CMK (cell line): ENCODE data around the gene ZCWPW1.
A peak's percentile ranks its signal among the peaks of the same experiment; 100 is the strongest.
"Not testable (repeated sequence)": the region's sequence is repeated elsewhere in the genome, so short reads cannot be mapped to it uniquely, and the experiment has no call there.

Experiments used
- DNase-seq: peaks from one replicate; pipeline ENCODE4 v3.0.0-alpha.2; 2010; ENCODE audit warnings: low read depth

ZCWPW1 gene

DNA sequence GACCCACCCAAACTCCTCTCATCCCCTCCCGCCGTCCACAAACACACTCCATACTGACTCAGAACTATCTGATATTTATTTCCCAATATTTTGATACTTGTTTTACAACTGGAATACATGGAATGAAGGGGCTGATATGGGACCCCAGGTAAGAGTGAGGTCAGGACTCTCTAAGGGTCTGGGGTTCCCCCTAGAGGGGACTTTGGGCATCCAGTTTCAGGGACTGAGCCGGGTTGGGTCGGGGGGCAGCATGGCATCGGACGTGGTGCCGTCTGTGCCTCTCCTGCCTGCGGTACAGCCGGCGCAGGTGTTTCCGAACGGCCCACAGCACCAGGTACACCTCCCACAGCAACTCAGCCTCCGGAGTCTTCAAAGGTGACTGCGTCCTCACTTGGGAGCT, 28.1 kb upstream of the ZCWPW1 start:
- DNase-seq = no peak

DNA sequence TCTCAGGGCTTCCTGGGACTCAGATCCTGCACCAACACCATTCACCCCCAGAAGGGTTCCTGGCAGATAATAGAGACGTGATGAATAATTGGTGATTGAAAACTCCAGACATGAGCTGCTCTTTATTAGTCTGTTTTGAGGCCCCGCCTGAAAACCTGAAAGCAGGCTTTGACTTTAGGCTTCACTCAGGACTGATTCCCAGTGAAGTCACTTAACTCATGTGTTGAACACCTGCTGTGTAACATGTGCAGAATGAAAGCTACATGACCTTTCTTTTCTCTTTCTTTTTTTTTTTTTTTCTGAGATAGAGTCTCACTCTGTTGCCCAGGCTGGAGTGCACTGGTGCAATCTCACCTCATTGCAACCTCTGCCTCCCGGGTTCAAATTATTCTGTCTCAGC, 26.7 kb upstream of the ZCWPW1 start:
- DNase-seq = no peak

DNA sequence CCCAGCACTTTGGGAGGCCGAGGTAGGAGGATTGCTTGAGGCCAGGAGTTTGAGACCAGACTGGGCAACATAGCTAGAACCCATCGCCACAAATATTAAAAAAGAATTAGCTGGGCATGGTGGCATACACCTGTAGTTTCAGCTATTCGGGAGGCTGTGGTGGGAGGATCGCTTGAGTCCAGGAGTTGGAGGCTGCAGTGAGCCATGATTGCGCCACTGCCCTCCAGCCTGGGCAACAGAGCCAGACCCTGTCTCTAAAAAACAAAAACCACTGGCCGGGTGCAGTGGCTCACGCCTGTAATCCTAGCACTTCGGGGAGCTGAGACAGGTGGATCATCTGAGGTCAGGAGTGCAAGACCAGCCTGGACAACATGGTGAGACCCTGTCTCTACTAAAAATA, 25.4 kb upstream of the ZCWPW1 start:
- not testable (repeated sequence) for DNase-seq

DNA sequence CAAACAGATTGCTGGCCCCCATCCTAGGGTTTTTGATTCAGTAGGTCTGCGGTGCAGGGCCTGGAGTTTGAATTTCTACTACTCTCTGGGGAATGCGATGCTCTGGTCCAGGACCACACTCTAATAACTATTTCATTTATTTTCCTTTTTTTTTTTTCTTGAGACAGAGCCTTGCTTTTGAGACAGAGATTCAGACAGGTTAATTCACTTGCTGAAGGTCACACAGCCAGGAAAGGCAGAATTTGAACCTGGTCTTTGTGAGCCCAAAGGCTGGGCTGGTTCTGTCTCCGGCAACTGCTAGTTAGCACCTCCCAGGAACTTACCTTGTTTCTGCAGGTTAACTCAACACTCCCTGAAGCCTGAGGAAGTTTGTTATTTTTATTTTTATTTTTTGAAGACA, 24.0 kb upstream of the ZCWPW1 start:
- DNase-seq = no peak

DNA sequence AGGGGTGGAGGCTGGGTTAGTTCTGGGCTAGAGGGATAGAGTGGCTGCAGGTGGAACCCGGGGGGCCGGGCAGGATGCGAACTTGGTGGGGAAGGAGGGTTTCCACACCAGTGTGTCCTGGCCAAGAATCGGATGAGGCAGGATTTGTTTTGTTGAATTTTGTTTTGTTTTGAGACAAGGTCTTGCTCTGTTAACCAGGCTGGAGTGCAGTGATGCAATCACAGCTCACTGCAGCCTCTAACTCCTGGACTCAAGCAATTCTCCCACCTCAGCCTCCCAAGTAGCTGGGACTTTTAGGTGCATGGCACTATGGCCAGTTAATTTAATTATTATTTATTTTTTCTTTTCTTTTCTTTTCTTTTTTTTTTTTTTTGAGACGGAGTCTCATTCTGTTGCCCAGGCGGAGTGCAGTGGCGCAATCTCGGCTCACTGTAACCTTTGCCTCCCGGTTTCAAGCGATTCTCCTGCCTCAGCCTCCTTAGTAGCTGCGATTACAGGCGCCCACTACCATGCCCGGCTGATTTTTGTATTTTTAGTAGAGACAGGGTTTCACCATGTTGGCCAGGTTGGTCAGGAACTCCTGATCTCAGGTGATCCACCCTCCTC, 20.8 kb upstream of the ZCWPW1 start:
- DNase-seq = no peak

DNA sequence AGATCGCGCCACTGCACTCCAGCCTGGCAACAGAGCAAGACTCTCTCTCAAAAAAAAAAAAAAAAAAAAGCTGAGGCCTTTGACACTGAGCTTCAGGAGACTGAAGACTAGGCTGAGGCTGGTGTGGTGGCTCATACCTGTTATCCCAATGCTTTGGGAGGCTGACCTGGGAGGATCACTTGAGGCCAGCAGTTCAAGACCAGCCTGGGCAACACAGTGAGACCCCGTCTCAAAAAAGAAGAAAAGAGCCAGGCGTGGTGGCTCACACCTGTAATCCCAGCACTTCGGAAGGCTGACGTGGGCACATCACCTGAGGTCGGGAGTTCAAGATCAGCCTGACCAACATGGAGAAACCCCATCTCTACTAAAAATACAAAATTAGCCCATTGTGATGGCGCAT, 18.9 kb upstream of the ZCWPW1 start:
- DNase-seq = not testable (repeated sequence)

DNA sequence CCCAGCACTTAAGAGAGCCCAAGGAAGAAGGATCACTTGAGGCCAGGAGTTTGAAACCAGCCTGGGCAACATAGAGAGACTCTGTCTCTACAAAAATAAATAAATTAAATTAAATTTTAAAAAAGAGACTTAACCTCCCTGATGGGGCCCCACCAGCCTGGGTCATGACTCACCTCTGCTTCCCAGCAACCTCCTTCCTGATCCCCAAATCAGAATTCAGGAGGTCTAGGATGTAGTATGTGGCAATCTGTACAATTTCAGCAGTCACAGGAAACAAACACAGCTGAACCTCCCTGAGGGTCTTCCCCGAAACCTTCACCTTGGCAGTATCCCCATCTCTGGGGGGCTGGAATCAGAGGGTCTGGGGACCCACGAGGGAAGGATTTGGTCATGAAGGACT, 17.5 kb upstream of the ZCWPW1 start:
- DNase-seq = no peak

DNA sequence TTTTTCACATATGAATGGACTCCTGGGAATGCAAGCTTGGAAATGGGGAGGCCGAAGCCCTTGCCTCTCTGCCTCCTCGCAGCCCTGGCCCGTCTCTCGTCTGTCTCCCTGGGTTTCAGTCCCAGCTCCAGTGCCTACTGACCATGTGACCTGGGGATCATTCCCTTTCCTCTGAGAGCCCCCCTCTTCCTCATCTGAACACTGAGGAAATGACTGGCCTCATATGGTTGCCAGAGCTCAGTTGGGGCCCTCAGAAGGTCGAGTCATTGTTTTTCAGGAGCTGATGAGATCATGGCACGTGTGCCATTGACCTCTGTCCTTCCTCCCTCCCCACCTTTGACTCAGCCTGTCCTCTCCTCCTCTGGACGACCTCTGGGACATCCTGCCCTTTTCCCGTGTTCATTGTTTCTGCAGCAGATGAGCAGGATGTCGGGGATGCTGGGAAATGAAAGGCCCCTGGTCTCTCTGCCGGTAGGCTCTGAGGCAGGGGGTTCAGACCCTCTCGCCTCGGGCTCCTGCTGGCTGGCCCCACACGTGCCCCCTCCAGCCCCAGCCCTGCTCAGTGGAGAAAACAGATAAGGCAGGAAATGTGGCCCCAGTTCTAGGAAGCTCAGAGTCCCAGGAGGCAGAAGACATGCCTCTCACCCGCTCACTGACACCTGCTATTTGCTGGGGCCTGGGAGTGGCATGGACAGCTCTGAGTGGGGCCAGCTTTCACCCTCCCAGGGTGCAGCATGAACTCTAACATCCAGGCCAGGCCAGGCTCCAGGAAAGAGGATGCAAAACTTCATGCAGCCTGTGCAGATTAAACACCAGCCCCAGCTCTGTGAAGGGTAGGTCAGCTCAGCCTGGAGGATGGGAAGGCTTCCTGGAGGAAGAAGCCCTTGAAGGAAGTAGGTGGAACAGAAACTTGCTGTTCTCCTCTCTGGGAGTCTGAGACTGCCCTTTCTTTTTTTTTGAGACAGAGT, 16.1 kb upstream of the ZCWPW1 start:
- DNase-seq = peak; percentile 65

DNA sequence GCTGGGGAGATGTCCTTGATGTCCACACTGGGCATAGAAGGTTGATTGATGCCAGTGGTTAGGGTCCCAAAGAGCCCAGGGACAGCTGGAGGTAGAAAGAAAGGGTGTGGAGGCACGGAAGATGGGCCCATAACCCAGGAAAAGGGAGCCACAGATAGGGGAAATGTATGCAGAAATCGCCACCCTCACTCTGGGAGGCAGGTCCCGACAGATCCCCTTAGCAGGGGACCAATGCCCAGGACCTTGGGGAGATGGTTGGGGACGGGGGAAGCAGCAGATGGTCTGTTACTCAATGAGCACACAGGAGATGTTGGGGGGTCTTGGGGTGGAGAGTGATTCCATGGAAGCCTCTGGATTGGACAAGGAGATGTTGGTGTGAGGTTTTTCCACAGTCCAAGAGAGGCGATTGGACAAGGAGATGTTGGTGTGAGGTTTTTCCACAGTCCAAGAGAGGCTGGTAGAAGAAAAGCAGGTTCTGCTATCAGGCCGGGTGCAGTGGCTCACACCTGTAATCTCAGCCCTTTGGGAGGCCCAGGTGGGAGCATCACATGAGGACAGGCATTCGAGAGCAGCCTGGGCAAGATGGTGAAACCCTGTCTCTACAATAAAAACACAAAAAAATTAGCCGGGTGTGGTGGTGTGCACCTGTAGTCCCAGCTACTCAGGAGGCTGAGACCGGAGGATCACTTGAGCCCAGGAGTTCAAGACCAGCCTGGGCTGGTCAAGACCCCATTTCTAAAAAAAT, 14.8 kb upstream of the ZCWPW1 start:
- no peak for DNase-seq

DNA sequence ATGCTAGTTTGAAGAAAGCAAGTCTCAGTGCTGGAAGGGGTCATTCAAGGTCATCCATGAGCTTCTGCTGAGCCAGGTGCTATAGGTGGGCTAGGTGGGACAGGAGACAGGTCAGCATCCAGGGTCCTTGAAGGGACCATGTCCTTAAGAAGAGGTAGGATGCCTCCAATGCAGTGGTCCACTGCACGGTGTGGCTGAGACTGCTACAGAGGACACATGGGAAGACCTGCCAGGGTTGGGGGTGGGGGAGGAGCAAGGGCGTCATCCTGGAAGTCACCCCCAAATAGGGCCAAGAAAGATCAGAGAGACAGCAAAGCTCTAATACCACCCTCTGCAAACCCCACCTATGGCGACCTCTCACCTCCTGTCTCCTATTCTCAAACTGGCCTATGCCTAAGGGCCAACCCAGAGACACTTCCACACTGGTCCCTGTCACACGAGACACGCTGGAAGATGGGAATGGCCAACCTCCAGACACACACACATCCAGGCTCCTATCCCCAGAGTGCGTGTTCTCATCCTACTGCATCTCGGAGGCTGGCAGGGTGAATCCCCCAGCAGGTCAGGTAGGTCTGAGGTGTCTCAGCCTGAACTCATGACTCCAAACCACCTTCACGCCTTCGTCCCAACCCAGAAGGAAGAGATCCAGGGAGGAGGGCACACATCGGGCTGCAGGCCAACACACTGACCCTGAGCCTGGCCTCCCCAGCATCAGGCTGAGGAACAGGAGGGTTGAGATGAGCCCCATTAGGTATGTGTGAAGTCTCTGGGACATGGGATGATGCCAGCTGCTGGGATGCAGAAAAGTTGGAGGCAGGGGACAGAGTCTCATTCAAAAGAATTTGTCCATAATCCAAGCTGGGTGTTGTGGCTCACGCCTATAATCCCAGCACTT, 13.4 kb upstream of the ZCWPW1 start:
- DNase-seq = no peak

DNA sequence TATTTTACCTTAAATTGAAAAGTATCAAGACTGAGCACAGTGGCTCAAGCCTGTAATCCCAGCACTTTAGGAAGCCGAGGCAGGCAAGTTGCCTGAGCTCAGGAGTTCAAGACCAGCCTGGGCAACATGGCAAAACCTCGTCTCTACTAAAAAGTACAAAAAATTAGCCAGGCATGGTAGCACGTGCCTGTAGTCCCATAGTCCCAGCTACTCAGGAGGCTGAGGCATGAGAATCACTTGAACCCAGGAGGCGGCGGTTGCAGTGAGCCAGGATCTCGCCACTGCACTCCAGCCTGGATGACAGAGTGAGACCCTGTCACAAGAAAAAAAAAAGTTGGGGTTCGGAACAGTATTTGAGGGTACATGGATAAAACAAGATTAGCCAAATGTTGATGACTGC, 10.7 kb upstream of the ZCWPW1 start:
- not testable (repeated sequence) for DNase-seq

DNA sequence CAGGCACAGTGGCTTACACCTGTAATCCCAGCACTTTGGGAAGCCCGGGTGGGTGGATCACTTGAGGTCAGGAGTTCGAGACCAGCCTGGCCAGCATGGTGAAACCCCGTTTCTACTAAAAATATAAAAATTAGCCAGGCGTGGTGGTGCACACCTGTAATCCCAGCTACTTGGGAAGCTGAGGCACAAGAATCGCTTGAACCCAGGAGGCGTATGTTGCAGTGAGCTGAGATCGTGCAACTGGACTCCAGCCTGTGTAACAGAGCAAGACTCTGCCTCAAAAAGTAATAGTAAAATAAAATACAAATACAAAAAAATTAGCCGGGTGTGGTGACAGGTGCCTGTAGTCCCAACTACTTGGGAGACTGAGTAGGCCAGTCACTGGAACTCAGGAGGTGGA, 10.2 kb upstream of the ZCWPW1 start:
- DNase-seq = not testable (repeated sequence)

DNA sequence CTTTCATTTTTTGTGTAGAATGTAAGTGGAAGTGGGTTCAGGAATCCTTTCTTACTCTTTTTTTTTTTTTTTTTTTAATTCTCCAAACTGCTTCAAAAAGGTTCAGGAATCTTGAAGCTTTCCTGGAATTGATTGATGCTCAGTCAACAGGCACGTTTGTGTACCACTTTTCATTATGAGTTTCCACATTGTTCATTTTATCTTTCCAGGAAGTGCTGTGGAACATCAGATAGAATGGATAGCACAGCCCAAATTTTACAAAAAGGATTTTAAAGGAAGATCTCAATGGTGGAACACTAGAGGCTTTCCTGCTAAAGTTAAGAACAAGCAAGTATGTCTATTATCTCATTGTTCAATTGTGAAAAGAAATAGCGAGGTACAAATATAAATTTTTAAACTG, 9.7 kb upstream of the ZCWPW1 start:
- DNase-seq = no peak

DNA sequence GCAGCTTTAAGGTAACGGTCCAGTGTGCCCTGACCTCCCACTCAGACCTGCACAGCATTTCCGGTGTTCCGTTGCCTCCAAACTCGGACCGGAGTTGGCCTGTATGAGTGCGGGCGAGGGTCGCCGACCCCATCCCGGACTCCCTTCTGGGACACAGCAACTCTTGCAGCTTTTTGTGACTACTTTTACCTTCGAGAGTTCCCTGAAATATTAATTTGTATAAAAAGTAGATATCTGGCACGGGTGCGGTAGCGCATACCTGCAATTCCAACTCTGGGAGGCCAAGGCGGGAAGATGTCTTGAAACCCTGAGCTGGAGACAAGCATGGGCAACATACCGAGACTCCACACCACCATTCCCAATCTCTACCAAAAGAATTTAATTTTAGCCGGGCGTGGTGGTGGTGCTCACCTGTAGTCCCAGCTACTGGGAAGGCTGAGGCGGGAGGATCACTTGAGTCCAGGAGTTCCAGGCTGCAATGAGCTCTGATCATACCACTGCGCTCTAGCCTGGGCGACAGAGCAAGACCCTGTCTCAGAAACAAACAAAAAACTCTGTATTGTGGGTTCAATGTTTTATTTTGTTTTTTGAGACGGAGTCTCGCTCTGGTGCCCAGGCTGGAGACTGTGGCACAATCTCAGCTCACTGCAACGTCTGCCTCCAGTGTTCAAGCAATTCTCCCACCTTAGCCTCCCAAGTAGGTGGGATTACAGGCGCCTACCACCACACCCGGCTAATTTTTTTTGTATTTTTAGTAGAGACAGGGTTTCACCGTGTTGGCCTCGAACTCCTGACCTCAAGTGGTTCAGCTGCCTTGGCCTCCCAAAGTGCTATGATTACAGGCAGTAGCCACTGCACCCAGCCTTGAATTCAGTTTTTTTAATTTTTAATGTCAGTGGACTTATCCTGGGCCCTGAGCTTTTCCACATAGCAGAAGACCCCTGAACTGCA, 8.9 kb upstream of the ZCWPW1 start:
- no peak for DNase-seq

DNA sequence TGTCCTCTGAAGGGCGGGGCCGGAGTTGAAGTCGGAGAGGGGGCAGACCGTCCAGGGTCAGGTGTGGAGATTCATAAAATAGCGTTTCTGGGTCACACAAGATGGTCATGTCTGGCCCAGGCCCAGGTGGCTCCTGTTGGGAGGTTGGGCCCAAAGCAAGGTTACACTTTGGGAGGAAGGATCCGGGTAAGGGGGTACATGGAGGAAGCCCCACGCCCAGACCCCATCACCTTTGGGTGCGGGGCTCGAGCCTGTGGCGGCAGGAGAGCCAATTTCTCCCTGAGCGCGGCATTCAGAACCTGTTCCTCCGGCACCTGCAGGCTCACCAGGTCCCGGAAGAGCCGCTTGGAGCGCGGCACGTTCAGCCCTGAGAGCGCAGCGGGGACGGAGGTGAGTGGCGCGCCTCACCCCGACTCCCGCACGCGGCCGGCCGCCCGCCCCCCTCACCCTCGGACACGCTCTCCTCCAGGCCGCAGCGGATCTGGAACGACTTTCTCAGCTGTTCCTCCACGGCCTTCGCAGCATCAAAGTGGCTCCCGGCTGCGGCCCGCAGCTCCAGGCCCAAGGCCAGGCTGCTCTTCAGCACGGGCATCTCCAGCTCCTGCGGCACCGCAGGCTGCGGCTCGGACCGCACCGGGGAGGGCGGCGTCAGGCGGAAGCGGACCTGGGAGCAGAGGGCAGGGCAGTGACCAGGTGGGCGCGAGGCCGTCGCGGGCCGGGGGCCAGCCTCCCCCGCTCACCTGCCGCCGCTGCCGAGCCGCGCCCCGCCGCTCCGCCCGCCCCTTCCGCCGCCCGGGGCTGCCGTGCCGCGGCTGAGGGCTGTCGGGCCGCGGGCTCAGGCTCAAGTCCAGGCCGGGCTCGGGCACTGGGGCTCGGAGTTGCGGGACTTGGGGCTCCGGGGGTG, 7.2 kb upstream of the ZCWPW1 start:
- no peak for DNase-seq

DNA sequence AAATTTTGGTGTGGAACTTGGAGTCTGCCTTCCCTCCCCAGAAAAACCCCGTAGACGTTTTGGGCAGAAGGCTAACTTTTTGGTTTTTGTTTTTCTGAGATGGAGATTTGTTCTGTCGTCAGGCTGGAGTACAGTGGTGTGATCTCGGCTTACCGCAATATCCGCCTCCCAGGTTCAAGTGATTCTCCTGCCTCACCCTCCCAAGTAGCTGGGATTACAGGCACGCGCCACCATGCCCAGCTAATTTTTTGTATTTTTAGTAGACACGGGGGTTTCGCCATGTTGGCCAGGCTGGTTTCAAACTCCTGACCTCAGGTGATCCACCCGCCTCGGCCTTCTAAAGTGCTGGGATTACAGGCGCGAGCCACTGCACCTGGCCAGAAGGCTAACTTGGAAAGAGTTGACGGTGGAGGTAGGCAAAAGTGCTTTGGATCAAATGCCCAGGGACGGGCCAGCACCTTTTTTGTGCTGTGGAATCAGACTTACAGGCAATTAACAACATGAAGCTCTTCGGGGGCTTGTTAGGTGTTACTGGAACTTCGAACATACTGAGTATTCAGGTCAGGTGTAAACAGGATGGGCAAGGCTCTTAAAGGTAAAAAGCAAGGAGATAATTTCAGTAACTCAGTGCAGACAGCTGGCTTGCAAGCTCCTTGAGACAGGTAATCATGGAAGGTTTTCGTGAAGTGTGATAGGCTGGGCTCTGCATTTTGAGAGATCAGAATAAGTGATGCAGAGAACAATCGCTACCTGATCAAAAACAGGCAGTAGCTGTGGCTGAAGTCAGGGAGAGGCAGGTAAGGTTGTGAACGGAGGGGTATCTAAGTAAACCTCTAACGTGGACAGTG, 6.0 kb upstream of the ZCWPW1 start:
- no peak for DNase-seq

DNA sequence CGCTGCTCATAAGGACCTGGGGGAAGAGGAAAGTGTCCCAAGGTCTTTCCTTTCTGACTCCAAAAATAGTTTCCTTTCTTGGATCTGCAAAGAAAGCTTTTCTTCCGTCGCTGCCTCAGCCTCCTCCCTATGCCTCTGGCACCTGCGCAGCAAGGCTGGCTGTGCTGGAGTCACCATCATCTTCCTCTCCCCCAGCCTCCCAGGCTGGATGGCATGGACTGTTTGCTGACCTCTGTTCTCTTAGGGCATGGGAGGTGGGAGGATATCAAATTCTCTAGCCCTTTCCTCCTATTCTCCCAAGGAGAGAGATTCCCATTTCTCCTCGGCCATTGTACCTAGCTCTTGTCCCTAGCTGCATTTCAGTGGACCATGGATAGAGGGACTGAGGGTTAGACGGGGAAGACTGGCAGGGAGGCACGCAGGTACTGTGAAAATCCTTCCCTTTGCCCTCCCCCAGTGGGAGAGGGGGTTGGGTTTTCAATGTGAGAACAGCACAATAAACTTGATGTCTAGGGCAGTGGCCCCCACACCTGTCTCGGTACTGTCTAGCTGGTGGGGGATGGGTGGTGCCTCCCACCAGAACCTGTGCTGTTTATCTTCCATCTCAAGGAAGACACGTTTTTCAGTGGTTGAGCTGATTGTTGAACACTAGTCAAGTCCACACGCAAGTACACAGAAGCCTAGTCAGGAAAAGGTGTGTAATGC, 5.2 kb upstream of the ZCWPW1 start:
- DNase-seq = no peak

DNA sequence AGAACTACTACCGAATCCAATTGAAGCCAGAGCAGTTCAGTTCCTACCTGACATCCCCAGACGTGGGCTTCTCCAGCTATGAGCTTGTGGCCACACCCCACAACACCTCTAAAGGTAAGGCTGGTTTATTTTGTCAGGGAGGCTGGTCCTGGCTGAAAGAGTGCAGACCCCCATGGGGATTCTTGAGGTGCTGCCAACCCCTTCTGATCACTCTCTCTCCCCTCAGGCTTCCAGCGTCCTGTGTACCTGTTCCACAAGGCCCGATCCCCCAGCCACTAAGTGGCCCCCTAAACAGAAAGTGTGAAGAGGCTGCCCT, 4.7 kb upstream of the ZCWPW1 start:
- no peak for DNase-seq
